AG04449 (cell line): ENCODE data around the gene CNTD1.
A peak's percentile ranks its signal among the peaks of the same experiment; 100 is the strongest.

Source experiments
- CTCF ChIA-PET: fragments of 350-600 bp; formaldehyde crosslinking; extraction: SDS; loops from one replicate; lab custom pipeline; 2021; ENCODE audit warnings: antibody characterized with exemption; lab: Yijun Ruan, JAX
- POLR2A ChIA-PET: fragments of 400-600, 350-600 bp; formaldehyde crosslinking; extraction: SDS; loops from one replicate; lab custom pipeline; 2020; ENCODE audit warnings: antibody characterized with exemption, inconsistent platforms; lab: Yijun Ruan, JAX
- DNase-seq: peaks from one replicate; pipeline ENCODE4 v3.0.0-alpha.2; 2010; ENCODE audit warnings: low read depth, low spot score
- H3K4me3 ChIP-seq: 2 replicates; pipeline ENCODE4 v1.5.1; 2011; ENCODE audit warnings: low read depth, mild to moderate bottlenecking, control low read depth, low read length
- TF ChIP-seq, protein P1 (sequence below): IDR thresholded peaks from one replicate; pipeline ENCODE4 v1.5.1; 2011; ENCODE audit warnings: mild to moderate bottlenecking, moderate library complexity, low read length, control low read depth, inconsistent platforms; ENCODE audit not compliant: insufficient read depth; ENCODE audit errors: missing control alignments

The CNTD1 gene

DNA sequence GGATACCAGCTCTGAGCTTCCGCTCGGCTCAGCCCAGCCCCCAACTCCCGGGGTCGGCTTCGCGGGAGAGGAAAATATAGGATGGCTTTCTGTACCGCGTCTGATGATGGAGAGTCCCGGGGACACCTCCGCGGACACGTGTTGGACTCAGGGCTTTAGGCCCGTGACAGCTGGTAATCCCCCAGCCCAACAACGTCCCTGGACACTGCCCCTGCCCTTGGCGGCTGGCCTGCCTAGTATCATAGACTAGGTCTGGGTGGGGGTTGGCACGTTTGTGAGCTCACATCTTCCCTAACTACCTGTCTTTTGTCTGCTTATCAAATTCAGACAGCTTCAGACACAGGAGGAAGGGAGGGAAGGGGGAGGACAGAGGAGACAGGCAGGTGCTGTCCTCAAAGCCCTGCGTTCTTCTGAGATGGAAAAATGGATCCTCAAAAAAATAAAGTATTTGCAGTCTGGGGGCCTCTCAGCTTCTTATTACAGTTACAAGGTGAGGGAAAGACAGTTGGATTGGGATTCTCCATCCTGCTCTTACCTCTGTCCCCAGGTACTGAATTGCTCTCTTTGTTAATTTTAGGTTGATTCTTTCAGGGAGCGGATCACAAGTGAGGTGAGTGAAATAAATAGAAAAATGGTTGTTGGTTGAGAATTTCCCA is 35.2 kb downstream of the CNTD1 start:
- ChIA-PET POLR2A (interaction anchor here (2.0 kb wide), 1 partner anchor 10 kb away, joined by 5 read pairs; the partner anchor contains the start of gene BECN1), CTCF (interaction anchor here (0.6 to 10.5 kb wide), 9 partner anchors 9 to 341 kb away, joined by 3 to 133 read pairs (median 5); partner anchors contain the start of genes AOC2 and BECN1)
- DNase-seq: no peak
- H3K4me3 ChIP-seq: peak overlapping the region; percentile 94
- TF ChIP-seq, protein P1, sequence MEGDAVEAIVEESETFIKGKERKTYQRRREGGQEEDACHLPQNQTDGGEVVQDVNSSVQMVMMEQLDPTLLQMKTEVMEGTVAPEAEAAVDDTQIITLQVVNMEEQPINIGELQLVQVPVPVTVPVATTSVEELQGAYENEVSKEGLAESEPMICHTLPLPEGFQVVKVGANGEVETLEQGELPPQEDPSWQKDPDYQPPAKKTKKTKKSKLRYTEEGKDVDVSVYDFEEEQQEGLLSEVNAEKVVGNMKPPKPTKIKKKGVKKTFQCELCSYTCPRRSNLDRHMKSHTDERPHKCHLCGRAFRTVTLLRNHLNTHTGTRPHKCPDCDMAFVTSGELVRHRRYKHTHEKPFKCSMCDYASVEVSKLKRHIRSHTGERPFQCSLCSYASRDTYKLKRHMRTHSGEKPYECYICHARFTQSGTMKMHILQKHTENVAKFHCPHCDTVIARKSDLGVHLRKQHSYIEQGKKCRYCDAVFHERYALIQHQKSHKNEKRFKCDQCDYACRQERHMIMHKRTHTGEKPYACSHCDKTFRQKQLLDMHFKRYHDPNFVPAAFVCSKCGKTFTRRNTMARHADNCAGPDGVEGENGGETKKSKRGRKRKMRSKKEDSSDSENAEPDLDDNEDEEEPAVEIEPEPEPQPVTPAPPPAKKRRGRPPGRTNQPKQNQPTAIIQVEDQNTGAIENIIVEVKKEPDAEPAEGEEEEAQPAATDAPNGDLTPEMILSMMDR: no peak

DNA sequence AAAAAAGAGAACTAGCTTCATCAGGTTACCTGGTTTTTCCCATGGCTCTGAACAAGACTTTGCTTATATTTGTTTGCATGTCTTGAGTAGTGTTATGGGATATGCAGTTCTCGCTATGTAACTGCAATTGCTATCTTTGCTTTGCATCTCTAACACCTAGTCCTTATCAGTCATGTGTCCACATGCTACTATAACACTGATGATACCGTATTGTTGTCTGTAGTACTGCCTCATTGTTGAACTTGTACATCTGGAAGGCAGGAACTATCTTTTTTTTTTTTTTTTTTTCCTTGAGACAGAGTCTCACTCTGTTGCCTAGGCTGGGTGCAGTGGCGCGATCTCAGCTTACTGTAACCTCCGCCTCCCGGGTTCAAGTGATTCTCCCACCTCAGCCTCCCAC is 37.1 kb downstream of the CNTD1 start:
- TF ChIP-seq, protein P1: no peak
- POLR2A ChIA-PET: no interaction called here
- CTCF ChIA-PET: interaction anchor here (1.8 to 10.5 kb wide), 5 partner anchors 7 to 102 kb away, joined by 5 to 133 read pairs (median 14); partner anchors contain the start of genes AOC2 and BECN1
- DNase-seq: no peak
- no peak overlapping the region for H3K4me3 ChIP-seq

DNA sequence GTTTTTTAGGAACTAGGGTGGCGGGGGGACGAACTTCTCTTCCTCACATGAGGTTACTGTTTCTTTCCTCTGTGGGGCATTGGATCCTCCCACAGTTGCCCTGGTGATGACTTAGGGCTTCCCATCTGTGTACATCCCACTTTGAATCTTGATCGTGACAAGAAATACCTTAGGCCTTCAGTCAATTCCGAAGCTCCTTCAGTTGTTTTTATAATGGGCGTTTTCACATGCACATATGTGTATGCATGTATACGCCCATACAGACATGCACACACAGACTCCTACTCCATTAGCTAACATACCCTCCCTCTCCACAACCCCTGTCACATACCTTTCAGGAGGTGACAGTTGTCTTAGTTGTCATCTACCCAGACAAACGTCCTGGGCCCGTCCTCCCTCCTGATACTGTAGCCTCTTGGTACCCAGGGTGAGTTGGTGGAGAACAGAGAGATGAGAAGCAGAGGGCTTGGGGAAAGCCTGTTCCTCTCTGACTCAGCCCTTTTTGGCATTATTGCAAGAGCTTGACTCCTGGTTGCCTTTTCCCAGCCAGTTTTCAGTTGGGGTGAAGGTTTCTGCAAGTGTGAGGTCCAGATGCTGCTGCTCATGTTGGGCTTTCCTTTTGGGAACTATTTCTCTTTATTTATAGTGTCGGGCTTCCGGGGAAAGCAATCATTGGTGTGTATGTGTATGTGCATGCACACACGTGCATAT is 43.5 kb downstream of the CNTD1 start:
- H3K4me3 ChIP-seq: no peak overlapping the region
- DNase-seq: no peak
- TF ChIP-seq, protein P1: no peak
- ChIA-PET POLR2A (interaction anchor here (1.3 to 2.0 kb wide), 2 partner anchors 87 to 156 kb away, joined by 4 to 5 read pairs; partner anchors contain the start of gene RPL27), CTCF (interaction anchor here (0.8 to 8.8 kb wide), 20 partner anchors 9 to 168 kb away, joined by 3 to 241 read pairs (median 6); partner anchors contain the start of genes BECN1, PSME3 and RPL27)

DNA sequence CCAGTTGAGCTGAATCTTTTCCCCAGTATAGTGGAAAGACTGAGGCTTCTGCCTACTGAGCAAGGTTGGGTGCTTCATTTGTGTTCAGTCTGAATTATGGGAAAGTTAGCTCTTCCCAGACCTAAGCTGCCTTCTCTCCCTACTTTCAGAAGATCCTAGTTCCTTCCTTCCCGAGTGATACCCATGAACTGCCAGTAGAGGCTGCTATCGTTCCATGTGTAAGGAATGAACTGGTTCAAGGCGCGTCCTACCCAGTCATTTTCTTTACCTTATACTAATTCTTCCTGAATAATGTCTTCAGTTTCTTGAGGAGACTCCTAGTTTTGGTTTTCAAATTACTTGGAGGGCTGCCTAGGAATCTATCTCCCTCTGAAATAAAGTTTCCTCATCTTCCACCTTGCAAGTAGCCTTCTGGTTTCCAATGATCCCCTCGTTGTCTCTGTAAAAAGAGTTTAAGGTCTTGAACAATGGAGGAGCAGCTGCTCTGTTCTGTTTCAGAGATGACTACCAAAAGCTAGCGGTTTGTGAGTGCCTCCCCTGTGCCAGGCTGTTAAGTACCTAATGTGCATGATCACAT is 44.8 kb downstream of the CNTD1 start:
- ChIA-PET CTCF (interaction anchor here (0.7 to 8.8 kb wide), 32 partner anchors 9 to 285 kb away, joined by 3 to 241 read pairs (median 4); partner anchors contain the start of genes BECN1, PSME3 and RPL27), POLR2A (interaction anchor here (0.9 to 2.0 kb wide), 2 partner anchors 20 to 86 kb away, joined by 3 to 5 read pairs; partner anchors contain the start of gene BECN1)
- no peak for DNase-seq
- TF ChIP-seq, protein P1: peak; percentile 94
- no peak overlapping the region for H3K4me3 ChIP-seq

DNA sequence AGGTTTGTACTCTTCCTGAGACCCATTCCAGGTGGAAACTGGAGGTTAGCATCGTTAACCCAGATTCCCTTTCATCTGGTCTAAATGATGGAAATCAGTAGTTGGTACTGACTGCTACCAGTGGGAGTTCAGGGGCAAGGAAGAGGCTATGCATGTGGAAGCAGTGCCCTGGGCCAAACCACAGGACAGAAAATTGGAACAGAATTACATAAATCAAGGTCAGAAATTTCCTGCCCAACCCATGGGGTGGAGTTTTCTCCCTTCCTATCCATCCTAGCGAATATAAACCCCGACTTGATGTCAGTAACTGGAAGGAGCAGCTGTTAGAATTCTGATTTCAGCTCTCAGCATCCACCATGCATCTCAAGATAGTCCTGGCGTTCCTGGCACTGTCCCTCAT is 45.6 kb downstream of the CNTD1 start, which contains the start of gene AOC2:
TSS of gene AOC2 (plus strand) at position 310 of the 400 bp plus-strand sequence. CDS start at position 357, 47 bp downstream.
- no peak for DNase-seq
- POLR2A ChIA-PET: no interaction called here

More for the DNA sequence above, 45.6 kb downstream of the CNTD1 start, which contains the start of gene AOC2:
- CTCF ChIA-PET: interaction anchor here (0.6 to 8.8 kb wide), 20 partner anchors 9 to 218 kb away, joined by 3 to 241 read pairs (median 6); partner anchors contain the start of genes BECN1, PSME3 and RPL27
- TF ChIP-seq, protein P1: no peak
- H3K4me3 ChIP-seq: no peak within 1 kb of the TSS
